ENCODE results near the gene CARD6.

- TF ChIP-seq NFIC (IDR thresholded peaks at IDR 0.05) (no peak), ZBTB7A (IDR thresholded peaks at IDR 0.05; ENCODE audit: low read depth) (no peak), EP300 (IDR thresholded peaks at IDR 0.05; ENCODE audit: borderline replicate concordance) (no peak), USF1 (IDR thresholded peaks at IDR 0.05) (no peak), CREB1 (IDR thresholded peaks at IDR 0.05; ENCODE audit: low read depth) (no peak), MAX (IDR thresholded peaks at IDR 0.05) (no peak), TAF1 (IDR thresholded peaks at IDR 0.05; ENCODE audit: low read depth) (no peak), CEBPB (IDR thresholded peaks at IDR 0.05) (no peak), TEAD4 (IDR thresholded peaks at IDR 0.05) (no peak), REST (IDR thresholded peaks at IDR 0.05; ENCODE audit: low read depth) (no peak), EGR1 (IDR thresholded peaks at IDR 0.05) (no peak), RAD21 (IDR thresholded peaks at IDR 0.05; ENCODE audit: low read depth) (no peak)
Observed at GRCh38 chr5:40844565-40844964, 3.4 kb downstream of the CARD6 start.
